Endodermal cell (in vitro differentiated cells): ENCODE measurements around the gene MGAT3. TPM values are rescaled to one million over a fixed set of nuclear protein-coding genes. Genes with fewer than 3 reads are reported as not detected.

Source experiments
- DNase-seq: peaks from one replicate; pipeline ENCODE4 v3.0.0-alpha.2; 2017
- H3K27ac ChIP-seq: 2 replicates; pipeline ENCODE4 v1.5.1; 2013; ENCODE audit warnings: mild to moderate bottlenecking, low read depth, low read length, moderate library complexity
- H3K27me3 ChIP-seq: 2 replicates; pipeline ENCODE4 v1.6.1; 2013; ENCODE audit warnings: mild to moderate bottlenecking, low read length, moderate library complexity; ENCODE audit not compliant: insufficient read depth, control insufficient read depth, poor library complexity, severe bottlenecking
- H3K36me3 ChIP-seq: 2 replicates; pipeline ENCODE4 v1.7.0; 2013; ENCODE audit warnings: mild to moderate bottlenecking, low read length, moderate library complexity; ENCODE audit not compliant: control insufficient read depth, insufficient read depth
- H3K4me1 ChIP-seq: one replicate; pipeline ENCODE4 v1.7.0; 2013; ENCODE audit warnings: low read length; ENCODE audit not compliant: control insufficient read depth, insufficient read depth
- H3K4me3 ChIP-seq: 2 replicates; pipeline ENCODE4 v1.5.1; 2013; ENCODE audit warnings: mild to moderate bottlenecking, low read length, moderate library complexity
- H3K9ac ChIP-seq: 2 replicates; pipeline ENCODE4 v1.6.1; 2013; ENCODE audit warnings: mild to moderate bottlenecking, low read length, moderate library complexity; ENCODE audit not compliant: poor library complexity, severe bottlenecking; ENCODE audit errors: extremely low read depth
- H3K9me3 ChIP-seq: 2 replicates; pipeline ENCODE4 v1.6.1; 2013; ENCODE audit warnings: mild to moderate bottlenecking, low read length, moderate library complexity; ENCODE audit not compliant: control insufficient read depth
- H3K27ac Mint-ChIP-seq: 2 replicates; pipeline ENCODE4 v1.8.0; 2020; ENCODE audit warnings: mixed read lengths
- H3K27me3 Mint-ChIP-seq: 2 replicates; pipeline ENCODE4 v1.8.0; 2021; ENCODE audit warnings: mild to moderate bottlenecking, mixed read lengths; ENCODE audit not compliant: insufficient read depth
- H3K36me3 Mint-ChIP-seq: 2 replicates; pipeline ENCODE4 v1.8.0; 2020; ENCODE audit warnings: low read depth, mixed read lengths
- H3K4me1 Mint-ChIP-seq: 2 replicates; pipeline ENCODE4 v1.8.0; 2020; ENCODE audit warnings: mixed read lengths
- H3K4me3 Mint-ChIP-seq: 2 replicates; pipeline ENCODE4 v1.8.0; 2020; ENCODE audit warnings: mild to moderate bottlenecking, moderate library complexity, mixed read lengths
- H3K9me3 Mint-ChIP-seq: 2 replicates; pipeline ENCODE4 v1.8.0; 2020; ENCODE audit warnings: mild to moderate bottlenecking, mixed read lengths
- WGBS, 2 experiments: methylation state at CpG; one replicate each; pipeline versions ENCODE4 v1.1.5 to v1.1.7; 2013; ENCODE audit warnings: missing lambda C conversion rate in 2 of 2, mixed read lengths in 1 of 2; ENCODE audit not compliant: insufficient coverage in 1 of 2, insufficient read length in 1 of 2; 5-methylcytosine and 5-hydroxymethylcytosine counted together
- total RNA-seq, 2 donors: library from RNA; stranded (reverse); fragmentation: NEBNext Ultra II Directional in 1 of 2; extraction: Animal tissue kit (Norgen Biotek cat#: 25700) in 1 of 2; gene quantifications; 2 replicates in 1 of 2; 3 replicates in 1 of 2; pipeline ENCODE4 v1.2.1, GENCODE V29; 2021
- TF ChIP-seq, protein P1 (sequence below): fragments of 200-600 bp; sonication (generic); conservative IDR thresholded peaks from 2 replicates; pipeline ENCODE4 v1.5.0; 2021; ENCODE audit warnings: antibody characterized with exemption, mild to moderate bottlenecking

The MGAT3 gene
- total RNA-seq, 2 donors from 2014 or later = 9.0 to 16.7 TPM

DNA sequence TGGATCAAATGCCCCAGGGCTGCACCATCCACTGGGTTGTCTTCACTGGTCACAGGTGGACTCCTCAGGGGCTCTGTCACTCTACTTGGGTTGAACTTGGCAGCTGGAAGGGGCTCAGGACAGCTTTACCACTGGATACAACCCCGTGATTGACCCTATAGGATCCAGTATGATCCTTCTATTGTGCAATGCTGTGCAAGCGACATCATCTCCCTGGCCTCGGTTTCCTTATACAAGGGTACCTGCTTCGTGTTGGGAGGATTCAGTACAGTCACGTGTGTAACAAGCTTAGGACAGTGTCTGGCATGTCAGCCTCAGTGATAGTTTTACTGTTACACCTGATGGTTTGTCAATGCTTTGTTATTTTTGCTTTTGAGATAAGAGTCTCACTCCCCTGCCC, 24.8 kb downstream of the MGAT3 start:
- H3K4me3 Mint-ChIP-seq = no peak overlapping the region
- H3K9ac ChIP-seq = no peak overlapping the region
- WGBS, 2 experiments = 89 to 96% methylated on average over 5 of the region's 5 CpGs

GRCh38 chr22:39482768-39483167, 26.0 kb downstream of the MGAT3 start:
- Histone ChIP-seq H3K9ac (no peak overlapping the region), H3K27me3 (no peaks in the 10 kb centered on the region), H3K4me1 (no peaks in the 10 kb centered on the region), H3K9me3 (no peaks in the 10 kb centered on the region), H3K4me3 (no peak overlapping the region), H3K27ac (no peak overlapping the region), H3K36me3 (no peaks in the 10 kb centered on the region)
- Mint-ChIP-seq H3K4me1 (no peaks in the 10 kb centered on the region), H3K36me3 (no peaks in the 10 kb centered on the region), H3K9me3 (no peaks in the 10 kb centered on the region), H3K27me3 (peaks cover 4% of the 10 kb centered on the region), H3K27ac (no peak overlapping the region), H3K4me3 (no peak overlapping the region)
- TF ChIP-seq, protein P1, sequence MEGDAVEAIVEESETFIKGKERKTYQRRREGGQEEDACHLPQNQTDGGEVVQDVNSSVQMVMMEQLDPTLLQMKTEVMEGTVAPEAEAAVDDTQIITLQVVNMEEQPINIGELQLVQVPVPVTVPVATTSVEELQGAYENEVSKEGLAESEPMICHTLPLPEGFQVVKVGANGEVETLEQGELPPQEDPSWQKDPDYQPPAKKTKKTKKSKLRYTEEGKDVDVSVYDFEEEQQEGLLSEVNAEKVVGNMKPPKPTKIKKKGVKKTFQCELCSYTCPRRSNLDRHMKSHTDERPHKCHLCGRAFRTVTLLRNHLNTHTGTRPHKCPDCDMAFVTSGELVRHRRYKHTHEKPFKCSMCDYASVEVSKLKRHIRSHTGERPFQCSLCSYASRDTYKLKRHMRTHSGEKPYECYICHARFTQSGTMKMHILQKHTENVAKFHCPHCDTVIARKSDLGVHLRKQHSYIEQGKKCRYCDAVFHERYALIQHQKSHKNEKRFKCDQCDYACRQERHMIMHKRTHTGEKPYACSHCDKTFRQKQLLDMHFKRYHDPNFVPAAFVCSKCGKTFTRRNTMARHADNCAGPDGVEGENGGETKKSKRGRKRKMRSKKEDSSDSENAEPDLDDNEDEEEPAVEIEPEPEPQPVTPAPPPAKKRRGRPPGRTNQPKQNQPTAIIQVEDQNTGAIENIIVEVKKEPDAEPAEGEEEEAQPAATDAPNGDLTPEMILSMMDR = no peak
- WGBS, 2 experiments = 94% methylated on average over 3 of the region's 3 CpGs
- no peak for DNase-seq

More for the DNA sequence above, 24.8 kb downstream of the MGAT3 start:
- no peaks in the 10 kb centered on the region for H3K4me1 Mint-ChIP-seq
- H3K27me3 ChIP-seq = no peaks in the 10 kb centered on the region
- no peak for DNase-seq
- H3K9me3 Mint-ChIP-seq = no peaks in the 10 kb centered on the region
- no peak overlapping the region for H3K4me3 ChIP-seq
- H3K27ac ChIP-seq = no peak overlapping the region
- TF ChIP-seq, protein P1 = no peak
- H3K9me3 ChIP-seq = no peaks in the 10 kb centered on the region
- peaks cover 4% of the 10 kb centered on the region for H3K27me3 Mint-ChIP-seq
- no peaks in the 10 kb centered on the region for H3K36me3 Mint-ChIP-seq
- H3K27ac Mint-ChIP-seq = no peak overlapping the region
- H3K4me1 ChIP-seq = no peaks in the 10 kb centered on the region
- no peaks in the 10 kb centered on the region for H3K36me3 ChIP-seq

GRCh38 chr22:39486951-39487825, 30.4 kb downstream of the MGAT3 start:
- TF ChIP-seq, protein P1 = no peak
- H3K4me1 Mint-ChIP-seq = peaks cover 2% of the 10 kb centered on the region
- peaks cover 4% of the 10 kb centered on the region for H3K27me3 Mint-ChIP-seq
- Histone ChIP-seq H3K9ac (no peak overlapping the region), H3K27ac (no peak overlapping the region), H3K36me3 (no peaks in the 10 kb centered on the region), H3K4me3 (no peak overlapping the region), H3K27me3 (no peaks in the 10 kb centered on the region), H3K4me1 (no peaks in the 10 kb centered on the region), H3K9me3 (no peaks in the 10 kb centered on the region)
- no peaks in the 10 kb centered on the region for H3K9me3 Mint-ChIP-seq
- 93 to 97% methylated on average over 36 to 45 of the region's 45 CpGs for WGBS, 2 experiments
- no peak overlapping the region for H3K27ac Mint-ChIP-seq
- no peaks in the 10 kb centered on the region for H3K36me3 Mint-ChIP-seq
- DNase-seq = no peak
- H3K4me3 Mint-ChIP-seq = no peak overlapping the region
